OCI-LY1 (cell line): Measurements from ENCODE around the gene CCDC172.

Experiments
- H2AFZ ChIP-seq: fragments of 200-600 bp; sonication (generic), shearing (Covaris generic); 2 replicates; pipeline ENCODE4 v1.6.0; 2014; ENCODE audit warnings: antibody characterized with exemption, mild to moderate bottlenecking, low read length
- H3F3A ChIP-seq: fragments of 200-600 bp; sonication (generic), shearing (Covaris generic); 2 replicates; pipeline ENCODE4 v1.6.0; 2014; ENCODE audit warnings: mild to moderate bottlenecking, antibody characterized with exemption, low read length, moderate library complexity; ENCODE audit not compliant: insufficient read depth
- H3K27ac ChIP-seq: fragments of 200-600 bp; sonication (generic); 2 replicates; pipeline ENCODE4 v1.5.1; 2014; ENCODE audit warnings: low read length, mixed run types, mild to moderate bottlenecking, low read depth; ENCODE audit not compliant: poor library complexity, severe bottlenecking
- H3K27me3 ChIP-seq: fragments of 200-600 bp; sonication (generic); 2 replicates; pipeline ENCODE4 v1.6.0; 2014; ENCODE audit warnings: antibody characterized with exemption, mild to moderate bottlenecking, low read length, moderate library complexity; ENCODE audit not compliant: insufficient read depth
- H3K36me3 ChIP-seq: fragments of 200-600 bp; sonication (generic); 2 replicates; pipeline ENCODE4 v1.6.1; 2014; ENCODE audit warnings: mild to moderate bottlenecking, antibody characterized with exemption, low read length, moderate library complexity, mixed read lengths; ENCODE audit not compliant: insufficient read depth
- H3K4me1 ChIP-seq: fragments of 200-600 bp; sonication (generic); 2 replicates; pipeline ENCODE4 v1.5.1; 2014; ENCODE audit warnings: mild to moderate bottlenecking, low read length, moderate library complexity; ENCODE audit not compliant: insufficient read depth, severe bottlenecking
- H3K4me2 ChIP-seq: fragments of 200-600 bp; sonication (generic), shearing (Covaris generic); 2 replicates; pipeline ENCODE4 v1.6.1; 2014; ENCODE audit warnings: low read length
- H3K4me3 ChIP-seq: fragments of 200-600 bp; sonication (generic); 2 replicates; pipeline ENCODE4 v1.5.1; 2014; ENCODE audit warnings: low read length, low read depth, mild to moderate bottlenecking, mixed read lengths; ENCODE audit not compliant: poor library complexity, severe bottlenecking
- H3K79me2 ChIP-seq: fragments of 200-600 bp; shearing (Covaris generic); 2 replicates; pipeline ENCODE4 v1.6.1; 2016; ENCODE audit warnings: mixed run types, low read length, mixed read lengths; ENCODE audit not compliant: insufficient read depth
- H3K9ac ChIP-seq: fragments of 200-600 bp; sonication (generic), shearing (Covaris generic); 2 replicates; pipeline ENCODE4 v1.6.1; 2014; ENCODE audit warnings: mild to moderate bottlenecking, low read length, mixed read lengths
- H3K9me2 ChIP-seq: fragments of 200-600 bp; sonication (generic), shearing (Covaris generic); 2 replicates; pipeline ENCODE4 v1.6.1; 2014; ENCODE audit warnings: low read depth, mild to moderate bottlenecking, low read length, mixed read lengths
- H3K9me3 ChIP-seq: fragments of 200-600 bp; shearing (Covaris generic); 2 replicates; pipeline ENCODE4 v1.6.1; 2014; ENCODE audit warnings: low read length, mixed read lengths
- H4K20me1 ChIP-seq: fragments of 200-600 bp; sonication (generic), shearing (Covaris generic); 2 replicates; pipeline ENCODE4 v1.6.0; 2016; ENCODE audit warnings: mild to moderate bottlenecking, low read length; ENCODE audit not compliant: insufficient read depth
- EZH2 ChIP-seq: fragments of 200-600 bp; sonication (generic), shearing (Covaris generic); IDR thresholded peaks from 2 replicates; pipeline ENCODE4 v1.8.0; 2017; ENCODE audit warnings: borderline replicate concordance, mixed run types, mild to moderate bottlenecking, antibody characterized with exemption, low read length, moderate library complexity, mixed read lengths
- TF ChIP-seq, protein P1 (sequence below): fragments of 200-600 bp; sonication (generic), shearing (Covaris generic); IDR thresholded peaks from 2 replicates; pipeline ENCODE4 v1.5.1; 2017; ENCODE audit warnings: mild to moderate bottlenecking, antibody characterized with exemption, low read length, moderate library complexity, mixed read lengths

The CCDC172 gene

DNA sequence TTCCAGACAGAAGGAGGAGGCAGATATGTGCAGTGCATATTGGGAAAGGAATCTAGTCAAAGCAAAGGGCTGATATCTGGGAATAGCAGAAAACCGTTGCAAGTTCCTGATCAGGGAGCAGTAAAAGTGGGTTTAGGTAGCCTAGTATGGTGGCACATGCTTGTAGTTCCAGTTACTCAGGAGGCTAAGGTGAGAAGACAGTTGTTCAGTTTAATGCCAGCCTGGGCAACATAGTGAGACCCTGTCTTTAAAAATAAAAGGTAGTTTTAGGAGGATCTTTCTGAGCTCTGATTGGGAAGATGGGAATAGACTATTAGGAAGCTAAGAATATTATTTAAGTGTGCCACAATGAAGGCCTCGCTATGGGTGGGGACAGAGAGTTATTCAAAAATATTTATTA, 1.7 kb downstream of the CCDC172 start:
- no peaks in the 10 kb centered on the region for H3K36me3 ChIP-seq
- no peak overlapping the region for H2AFZ ChIP-seq
- no peaks in the 10 kb centered on the region for H3K4me1 ChIP-seq
- H3F3A ChIP-seq = no peaks in the 10 kb centered on the region
- H3K27me3 ChIP-seq = no peaks in the 10 kb centered on the region
- H3K9me3 ChIP-seq = no peaks in the 10 kb centered on the region
- no peak overlapping the region for H3K4me3 ChIP-seq
- no peak for TF ChIP-seq EZH2
- TF ChIP-seq, protein P1, sequence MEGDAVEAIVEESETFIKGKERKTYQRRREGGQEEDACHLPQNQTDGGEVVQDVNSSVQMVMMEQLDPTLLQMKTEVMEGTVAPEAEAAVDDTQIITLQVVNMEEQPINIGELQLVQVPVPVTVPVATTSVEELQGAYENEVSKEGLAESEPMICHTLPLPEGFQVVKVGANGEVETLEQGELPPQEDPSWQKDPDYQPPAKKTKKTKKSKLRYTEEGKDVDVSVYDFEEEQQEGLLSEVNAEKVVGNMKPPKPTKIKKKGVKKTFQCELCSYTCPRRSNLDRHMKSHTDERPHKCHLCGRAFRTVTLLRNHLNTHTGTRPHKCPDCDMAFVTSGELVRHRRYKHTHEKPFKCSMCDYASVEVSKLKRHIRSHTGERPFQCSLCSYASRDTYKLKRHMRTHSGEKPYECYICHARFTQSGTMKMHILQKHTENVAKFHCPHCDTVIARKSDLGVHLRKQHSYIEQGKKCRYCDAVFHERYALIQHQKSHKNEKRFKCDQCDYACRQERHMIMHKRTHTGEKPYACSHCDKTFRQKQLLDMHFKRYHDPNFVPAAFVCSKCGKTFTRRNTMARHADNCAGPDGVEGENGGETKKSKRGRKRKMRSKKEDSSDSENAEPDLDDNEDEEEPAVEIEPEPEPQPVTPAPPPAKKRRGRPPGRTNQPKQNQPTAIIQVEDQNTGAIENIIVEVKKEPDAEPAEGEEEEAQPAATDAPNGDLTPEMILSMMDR = no peak
- no peak overlapping the region for H3K4me2 ChIP-seq
- no peaks in the 10 kb centered on the region for H4K20me1 ChIP-seq
- H3K9me2 ChIP-seq = no peaks in the 10 kb centered on the region
- H3K27ac ChIP-seq = no peak overlapping the region
- H3K79me2 ChIP-seq = no peaks in the 10 kb centered on the region
- H3K9ac ChIP-seq = no peak overlapping the region

DNA sequence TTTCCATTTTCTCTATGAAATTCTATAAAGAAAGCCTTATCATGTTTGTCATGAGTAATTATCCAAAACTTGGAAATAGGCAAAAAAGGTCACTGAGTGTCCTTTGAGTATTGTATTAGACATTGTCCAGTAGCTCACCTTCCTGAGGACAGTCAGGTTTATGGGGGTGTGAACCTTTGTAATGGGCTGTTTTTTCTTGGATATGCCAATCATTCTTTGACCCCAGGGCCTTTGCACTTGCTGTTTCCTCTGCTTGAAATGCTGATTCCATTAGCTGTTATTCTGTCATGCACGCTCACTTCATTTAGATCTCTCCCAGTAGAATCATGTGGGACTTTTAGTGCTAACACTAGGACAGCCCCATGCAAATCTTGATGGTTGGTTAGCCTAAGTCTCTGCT, 4.9 kb downstream of the CCDC172 start:
- no peak for TF ChIP-seq EZH2
- TF ChIP-seq, protein P1 = no peak
- H3K4me3 ChIP-seq = no peak overlapping the region
- no peaks in the 10 kb centered on the region for H4K20me1 ChIP-seq
- H3K4me2 ChIP-seq = no peak overlapping the region
- no peak overlapping the region for H3K27ac ChIP-seq
- H3K9ac ChIP-seq = no peak overlapping the region
- no peaks in the 10 kb centered on the region for H3K27me3 ChIP-seq
- H3K36me3 ChIP-seq = no peaks in the 10 kb centered on the region
- no peak overlapping the region for H2AFZ ChIP-seq
- no peaks in the 10 kb centered on the region for H3K79me2 ChIP-seq
- no peaks in the 10 kb centered on the region for H3K9me2 ChIP-seq
- H3F3A ChIP-seq = no peaks in the 10 kb centered on the region
- H3K9me3 ChIP-seq = no peaks in the 10 kb centered on the region
- H3K4me1 ChIP-seq = no peaks in the 10 kb centered on the region

DNA sequence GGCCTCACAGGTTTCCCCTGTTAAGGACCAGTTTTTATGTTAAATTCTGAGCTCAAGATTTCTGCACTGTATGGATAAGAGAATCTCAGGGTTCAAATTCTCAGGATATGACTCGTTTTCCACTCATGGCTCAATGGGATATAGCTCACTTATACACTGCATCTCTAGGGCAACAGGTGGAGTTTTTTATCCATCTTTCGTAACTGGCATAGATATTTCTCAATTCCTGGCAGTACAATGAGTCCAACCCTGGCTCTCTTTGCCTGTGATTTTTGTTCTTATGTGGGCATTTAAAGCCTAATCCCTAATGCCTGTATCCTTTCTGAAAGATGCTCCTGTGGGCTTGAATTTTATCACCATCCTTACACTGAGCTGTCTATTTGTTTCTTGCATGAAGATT, 7.6 kb downstream of the CCDC172 start:
- Histone ChIP-seq H3K79me2 (no peaks in the 10 kb centered on the region), H3K9me3 (no peaks in the 10 kb centered on the region), H4K20me1 (no peaks in the 10 kb centered on the region), H3K27ac (no peak overlapping the region), H3K9me2 (no peaks in the 10 kb centered on the region), H3K27me3 (no peaks in the 10 kb centered on the region), H3F3A (no peaks in the 10 kb centered on the region), H3K9ac (no peak overlapping the region), H3K36me3 (no peaks in the 10 kb centered on the region), H3K4me3 (no peak overlapping the region), H3K4me1 (no peaks in the 10 kb centered on the region), H2AFZ (no peak overlapping the region), H3K4me2 (no peak overlapping the region)
- TF ChIP-seq, protein P1 = no peak
- TF ChIP-seq EZH2 = no peak
